DND-41 (cell line): ENCODE measurements around the gene CHAC2.

Source experiments
- ATAC-seq: fragments of 200-7000 bp; cut with Tn5 transposase; 3 replicates; pipeline ENCODE4 v1.9.1; 2021; ENCODE audit warnings: low read depth; ENCODE audit not compliant: insufficient read depth
- DNase-seq: peaks from one replicate; pipeline ENCODE4 v3.0.0-alpha.2; 2020
- H2AFZ ChIP-seq: 2 replicates; pipeline ENCODE4 v1.6.0; 2012; ENCODE audit warnings: low read depth, low read length
- H3K27ac ChIP-seq: 2 replicates; pipeline ENCODE4 v1.5.1; 2012; ENCODE audit warnings: low read length, inconsistent platforms
- H3K27me3 ChIP-seq: fragments of 200-600 bp; sonication (generic); 2 replicates; pipeline ENCODE4 v1.6.0; 2012; ENCODE audit warnings: low read length, mild to moderate bottlenecking, inconsistent platforms; ENCODE audit not compliant: insufficient read depth, poor library complexity
- H3K36me3 ChIP-seq: 2 replicates; pipeline ENCODE4 v1.5.1; 2012; ENCODE audit warnings: low read length, inconsistent platforms; ENCODE audit not compliant: insufficient read depth
- H3K4me1 ChIP-seq: 2 replicates; pipeline ENCODE4 v1.5.1; 2012; ENCODE audit warnings: mild to moderate bottlenecking, low read length; ENCODE audit not compliant: insufficient read depth
- H3K4me2 ChIP-seq: 2 replicates; pipeline ENCODE4 v1.6.0; 2012; ENCODE audit warnings: mild to moderate bottlenecking, moderate library complexity, low read length, inconsistent platforms; ENCODE audit not compliant: insufficient read depth
- H3K4me3 ChIP-seq, 2 experiments: fragments of 200-600 bp in 1 of 2; shearing (Covaris generic) in 1 of 2; 2 replicates each; pipeline ENCODE4 v1.5.1; 2012 to 2016; ENCODE audit warnings: inconsistent platforms in 2 of 2, low read length in 2 of 2, mild to moderate bottlenecking in 2 of 2, low read depth in 1 of 2, moderate library complexity in 1 of 2
- H3K79me2 ChIP-seq: 2 replicates; pipeline ENCODE4 v1.6.0; 2012; ENCODE audit warnings: low read length, inconsistent platforms; ENCODE audit not compliant: insufficient read depth
- H3K9ac ChIP-seq: 2 replicates; pipeline ENCODE4 v1.6.0; 2012; ENCODE audit warnings: low read depth, mild to moderate bottlenecking, inconsistent platforms, low read length, moderate library complexity
- H3K9me3 ChIP-seq: 2 replicates; pipeline ENCODE4 v1.5.1; 2012; ENCODE audit warnings: low read length, moderate library complexity, mild to moderate bottlenecking, inconsistent platforms; ENCODE audit not compliant: insufficient read depth, severe bottlenecking
- H4K20me1 ChIP-seq: 2 replicates; pipeline ENCODE4 v1.6.0; 2012; ENCODE audit warnings: low read length; ENCODE audit not compliant: insufficient read depth
- EZH2 ChIP-seq: IDR thresholded peaks from 3 replicates; pipeline ENCODE4 v1.6.1; 2012; ENCODE audit warnings: borderline replicate concordance, low read depth, mild to moderate bottlenecking, moderate library complexity, low read length, inconsistent platforms; ENCODE audit not compliant: severe bottlenecking
- TF ChIP-seq, protein P1 (sequence below): IDR thresholded peaks from 2 replicates; pipeline ENCODE4 v1.5.1; 2012; ENCODE audit warnings: borderline replicate concordance, low read length, moderate library complexity, mild to moderate bottlenecking; ENCODE audit not compliant: poor library complexity, severe bottlenecking; ENCODE audit errors: extremely low read depth

Gene CHAC2

DNA sequence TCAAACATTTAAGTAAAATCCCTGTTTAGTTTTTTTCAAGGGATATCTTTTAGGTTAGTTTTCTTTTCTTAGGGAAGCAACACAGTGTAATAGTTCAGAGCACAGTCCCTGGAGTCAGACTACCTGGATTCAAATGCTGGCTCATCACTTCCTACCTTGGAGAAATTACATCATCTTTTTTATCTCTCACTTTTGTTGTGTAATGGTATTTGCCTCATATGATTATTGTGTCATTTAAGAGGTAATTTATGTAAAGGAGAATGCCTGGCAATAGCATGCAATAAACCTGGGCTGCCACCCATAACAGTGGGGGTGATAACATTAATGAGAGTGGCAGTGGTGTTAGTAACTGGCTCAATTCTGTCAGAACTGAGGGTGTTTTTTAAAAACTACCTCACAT, 45.5 kb downstream of the CHAC2 start:
- TF ChIP-seq, protein P1, sequence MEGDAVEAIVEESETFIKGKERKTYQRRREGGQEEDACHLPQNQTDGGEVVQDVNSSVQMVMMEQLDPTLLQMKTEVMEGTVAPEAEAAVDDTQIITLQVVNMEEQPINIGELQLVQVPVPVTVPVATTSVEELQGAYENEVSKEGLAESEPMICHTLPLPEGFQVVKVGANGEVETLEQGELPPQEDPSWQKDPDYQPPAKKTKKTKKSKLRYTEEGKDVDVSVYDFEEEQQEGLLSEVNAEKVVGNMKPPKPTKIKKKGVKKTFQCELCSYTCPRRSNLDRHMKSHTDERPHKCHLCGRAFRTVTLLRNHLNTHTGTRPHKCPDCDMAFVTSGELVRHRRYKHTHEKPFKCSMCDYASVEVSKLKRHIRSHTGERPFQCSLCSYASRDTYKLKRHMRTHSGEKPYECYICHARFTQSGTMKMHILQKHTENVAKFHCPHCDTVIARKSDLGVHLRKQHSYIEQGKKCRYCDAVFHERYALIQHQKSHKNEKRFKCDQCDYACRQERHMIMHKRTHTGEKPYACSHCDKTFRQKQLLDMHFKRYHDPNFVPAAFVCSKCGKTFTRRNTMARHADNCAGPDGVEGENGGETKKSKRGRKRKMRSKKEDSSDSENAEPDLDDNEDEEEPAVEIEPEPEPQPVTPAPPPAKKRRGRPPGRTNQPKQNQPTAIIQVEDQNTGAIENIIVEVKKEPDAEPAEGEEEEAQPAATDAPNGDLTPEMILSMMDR, result no peak
- TF ChIP-seq EZH2, result no peak
- Histone ChIP-seq H3K36me3 (peaks cover 76% of the 10 kb centered on the region), H3K27me3 (no peaks in the 10 kb centered on the region), H3K9me3 (no peaks in the 10 kb centered on the region), H4K20me1 (no peaks in the 10 kb centered on the region), H3K9ac (no peak overlapping the region), H3K4me1 (no peaks in the 10 kb centered on the region), H3K79me2 (no peaks in the 10 kb centered on the region), H3K4me2 (no peak overlapping the region), H3K4me3 (no peak overlapping the region), H2AFZ (no peak overlapping the region), H3K27ac (no peak overlapping the region)
- ATAC-seq, result no peak
- DNase-seq, result no peak

DNA sequence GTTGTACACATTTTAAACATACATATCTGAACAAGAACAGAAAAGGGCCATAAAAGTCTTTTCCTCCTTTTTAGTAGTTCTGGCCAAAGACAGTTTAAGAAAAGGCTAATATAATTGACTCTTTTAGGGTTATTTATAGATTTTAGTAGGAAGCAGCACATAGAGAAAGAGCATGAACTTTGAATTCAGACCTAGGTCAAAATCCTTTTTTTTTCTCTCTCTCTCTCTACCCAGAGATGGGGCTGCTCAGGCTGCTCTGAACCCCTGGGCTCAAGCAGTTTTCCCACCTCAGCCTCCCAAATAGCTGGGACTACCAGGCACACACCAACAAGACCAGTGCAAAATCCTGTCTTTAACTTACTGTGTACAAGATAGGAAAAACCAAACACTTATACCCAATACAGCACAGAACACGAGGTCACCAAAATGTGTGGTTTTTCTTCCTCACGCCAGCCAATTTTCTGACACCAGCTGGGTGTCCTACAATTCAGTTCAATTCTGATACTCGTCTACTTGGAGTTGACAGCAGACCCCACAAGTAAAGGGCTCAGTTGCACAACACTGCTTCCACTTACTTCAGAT, 51.3 kb downstream of the CHAC2 start:
- H2AFZ ChIP-seq, result no peak overlapping the region
- H3K36me3 ChIP-seq, result peaks cover 31% of the 10 kb centered on the region; the same call in 1 of the 2 replicates
- no peak overlapping the region for H3K27ac ChIP-seq
- no peaks in the 10 kb centered on the region for H3K4me1 ChIP-seq
- H4K20me1 ChIP-seq, result no peaks in the 10 kb centered on the region
- H3K4me2 ChIP-seq, result no peak overlapping the region
- H3K4me3 ChIP-seq, result no peak overlapping the region
- ATAC-seq (no peak), DNase-seq (no peak)
- no peaks in the 10 kb centered on the region for H3K79me2 ChIP-seq
- H3K27me3 ChIP-seq, result no peaks in the 10 kb centered on the region
- H3K9me3 ChIP-seq, result no peaks in the 10 kb centered on the region
- no peak overlapping the region for H3K9ac ChIP-seq
- TF ChIP-seq, protein P1, result no peak
- no peak for TF ChIP-seq EZH2

DNA sequence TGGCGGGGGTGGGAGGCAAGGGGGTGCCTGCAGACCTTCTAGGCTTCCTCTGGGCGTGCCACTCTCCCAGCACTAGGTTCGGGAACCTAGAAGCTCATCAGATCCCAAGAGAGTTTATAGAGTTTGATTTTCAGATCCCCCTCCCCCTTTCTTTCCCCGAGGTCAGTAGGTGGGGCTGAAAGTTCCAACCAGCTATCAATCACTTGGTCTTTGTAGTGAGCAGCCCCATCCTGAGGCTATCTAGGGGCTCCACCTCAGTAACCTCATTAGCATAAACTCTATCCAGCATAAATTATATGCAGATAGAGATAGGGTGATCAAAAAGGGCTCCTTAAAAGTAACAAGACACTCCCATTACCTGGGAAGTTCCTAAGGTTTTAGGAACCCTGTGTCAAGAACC, 52.0 kb downstream of the CHAC2 start:
- no peak for DNase-seq
- H3K9me3 ChIP-seq, result no peaks in the 10 kb centered on the region
- no peaks in the 10 kb centered on the region for H3K27me3 ChIP-seq
- TF ChIP-seq EZH2, result no peak
- TF ChIP-seq, protein P1, result no peak
- H3K36me3 ChIP-seq, result peaks cover 29% of the 10 kb centered on the region; the same call in 1 of the 2 replicates
- no peaks in the 10 kb centered on the region for H3K4me1 ChIP-seq
- H3K4me3 ChIP-seq, result no peak overlapping the region
- no peaks in the 10 kb centered on the region for H3K79me2 ChIP-seq
- no peak for ATAC-seq
- no peak overlapping the region for H3K4me2 ChIP-seq
- no peaks in the 10 kb centered on the region for H4K20me1 ChIP-seq
- no peak overlapping the region for H3K27ac ChIP-seq
- H2AFZ ChIP-seq, result no peak overlapping the region
- no peak overlapping the region for H3K9ac ChIP-seq
